NCI-H146 (cell line): ENCODE measurements around the gene UBE2J1.
"Not testable (repeated sequence)": the region's sequence is repeated elsewhere in the genome, so short reads cannot be mapped to it uniquely, and the experiment has no call there.

Source experiments
- DNase-seq: peaks from one replicate; lab custom pipeline; 2025; lab: John Stamatoyannopoulos, UW

UBE2J1 gene, protein sequence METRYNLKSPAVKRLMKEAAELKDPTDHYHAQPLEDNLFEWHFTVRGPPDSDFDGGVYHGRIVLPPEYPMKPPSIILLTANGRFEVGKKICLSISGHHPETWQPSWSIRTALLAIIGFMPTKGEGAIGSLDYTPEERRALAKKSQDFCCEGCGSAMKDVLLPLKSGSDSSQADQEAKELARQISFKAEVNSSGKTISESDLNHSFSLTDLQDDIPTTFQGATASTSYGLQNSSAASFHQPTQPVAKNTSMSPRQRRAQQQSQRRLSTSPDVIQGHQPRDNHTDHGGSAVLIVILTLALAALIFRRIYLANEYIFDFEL

DNA sequence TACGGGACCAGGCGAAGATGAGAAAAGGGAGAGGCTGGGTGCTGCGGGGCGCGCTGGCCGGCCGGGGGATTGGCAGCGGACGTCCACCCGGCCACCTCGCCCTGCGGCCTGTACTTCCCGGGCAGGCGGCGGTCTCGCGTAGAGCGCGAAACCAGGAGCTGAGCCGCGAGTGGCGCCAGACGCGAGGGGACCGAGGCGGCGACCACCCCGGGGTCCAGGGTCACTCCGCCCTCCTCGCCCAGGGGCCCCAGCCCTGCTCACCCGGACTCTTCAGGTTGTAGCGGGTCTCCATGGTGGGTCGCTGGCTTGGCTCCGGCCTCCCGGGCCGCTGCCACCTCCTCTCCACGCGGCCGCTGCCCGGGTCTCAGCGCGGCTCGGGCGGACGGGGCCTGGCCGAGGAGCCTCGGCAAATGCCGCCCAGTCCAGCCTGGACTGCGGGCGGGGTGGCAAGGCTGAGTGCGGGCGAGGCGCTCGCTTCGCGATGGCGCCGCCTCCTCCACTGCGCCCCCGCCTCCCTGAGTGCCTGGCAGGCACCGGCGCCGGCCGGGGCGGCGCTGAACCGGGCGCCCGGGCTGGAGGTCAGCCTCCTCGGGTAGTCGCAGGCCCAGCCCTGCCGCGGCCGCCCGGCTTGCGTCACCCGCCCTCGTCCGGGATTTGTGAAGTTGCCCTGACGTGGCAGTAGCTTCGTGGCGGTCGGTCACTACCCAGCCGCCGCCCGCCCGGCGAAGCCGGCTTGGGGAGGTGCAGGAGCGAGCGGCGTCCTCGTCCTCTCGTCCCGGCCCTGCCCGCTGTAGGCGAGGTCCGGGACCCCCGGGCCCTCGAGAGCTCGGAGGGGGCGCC, at the start of gene UBE2J1:
Gene UBE2J1, minus strand, starts transcription at position 445 of the 840 bp plus-strand sequence. Its CDS starts 153 bp downstream, at position 292.
- peak; percentile 88 for DNase-seq

DNA sequence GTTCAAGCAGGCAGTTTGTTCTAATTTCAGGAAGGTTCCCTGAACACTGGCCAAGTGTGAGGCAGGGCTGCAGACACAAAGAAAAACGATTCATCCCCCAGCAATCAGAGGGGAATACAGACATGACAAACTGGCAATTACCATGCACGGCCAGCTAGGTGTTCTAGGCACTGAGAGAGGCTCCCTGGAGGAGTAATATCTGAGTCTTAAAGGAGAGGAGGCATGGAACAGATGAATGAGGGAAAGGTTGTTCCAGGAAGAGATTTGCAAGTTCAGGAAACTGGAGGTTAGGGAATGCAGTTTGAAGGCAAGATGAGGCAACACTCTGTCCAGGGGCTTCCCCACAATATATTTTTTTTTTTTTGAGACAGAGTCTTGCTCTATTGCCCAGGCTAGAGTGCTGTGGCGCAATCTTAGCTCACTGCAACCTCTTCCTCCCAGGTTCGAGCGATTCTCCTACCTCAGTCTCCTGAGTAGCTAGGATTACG, 48.4 kb upstream of the UBE2J1 start:
- no peak for DNase-seq

DNA sequence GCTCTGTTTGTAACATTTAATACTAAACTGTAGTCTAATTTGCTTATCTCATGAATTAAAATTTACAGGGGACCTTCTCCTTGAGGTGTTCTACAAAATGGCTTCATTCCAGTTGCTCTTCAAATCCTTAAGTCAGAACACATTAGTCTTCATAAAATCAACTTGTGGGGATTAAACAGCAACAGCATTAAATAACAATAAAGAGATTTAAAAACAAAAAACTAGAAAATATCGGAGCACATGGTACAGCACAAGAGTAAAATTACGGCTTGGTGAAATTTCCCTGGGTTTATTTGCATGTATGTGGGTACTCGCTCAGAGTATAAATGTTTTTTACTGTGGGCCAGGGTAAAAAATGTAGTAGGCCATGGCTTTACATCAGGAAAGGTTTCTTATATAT, 47.5 kb upstream of the UBE2J1 start:
- DNase-seq: no peak

DNA sequence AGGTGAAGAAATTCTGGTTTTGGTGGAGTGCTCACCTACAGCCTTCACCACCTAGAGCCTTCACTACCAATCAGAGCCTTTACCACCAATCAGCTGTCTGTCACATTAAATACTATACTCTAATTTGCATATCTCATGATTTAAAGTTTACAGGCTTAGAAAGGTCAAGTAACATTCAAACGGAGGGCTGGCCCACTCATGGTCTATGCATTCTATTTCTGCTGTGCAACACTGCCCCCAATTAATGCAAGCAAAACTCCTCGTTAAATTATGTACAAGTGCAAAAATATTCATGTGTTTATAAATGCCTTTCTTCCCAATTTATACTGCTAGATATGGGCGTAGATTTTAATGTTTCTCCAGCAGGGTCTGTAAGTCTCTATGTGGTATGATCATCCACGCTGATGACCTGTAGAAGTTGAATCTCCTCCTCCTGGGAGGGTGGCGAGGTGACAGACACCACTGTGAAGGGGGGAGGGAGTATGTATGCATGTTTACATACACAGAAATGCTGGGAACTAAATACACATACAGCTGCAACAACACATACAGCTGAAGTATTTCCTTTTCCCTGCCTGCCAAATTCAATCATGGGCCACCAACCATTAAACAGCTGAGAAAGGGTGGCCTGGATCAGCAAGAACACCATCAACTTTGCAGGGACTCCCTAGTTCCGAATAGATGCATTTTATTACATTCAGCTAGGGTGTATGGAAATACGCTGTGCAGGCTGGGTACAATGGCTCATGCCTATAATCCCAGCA, 46.4 kb upstream of the UBE2J1 start:
- no peak for DNase-seq

DNA sequence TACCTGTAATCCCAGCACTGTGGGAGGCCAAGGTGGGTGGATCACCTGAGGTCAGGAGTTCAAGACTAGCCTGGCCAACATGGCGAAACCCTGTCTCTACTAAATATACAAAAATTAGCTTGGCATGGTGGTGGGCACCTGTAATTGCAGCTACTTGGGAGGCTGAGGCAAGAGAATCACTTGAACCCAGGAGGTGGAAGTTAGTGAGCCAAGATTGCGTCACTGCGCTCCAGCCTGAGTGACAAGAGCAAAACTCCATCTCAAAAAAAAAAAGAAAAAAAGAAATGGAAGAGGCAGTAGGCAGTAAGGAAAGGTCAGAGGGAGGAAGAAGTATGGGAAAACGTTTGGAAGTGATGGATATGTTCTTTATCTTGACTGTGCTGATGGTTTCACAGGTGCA, 45.4 kb upstream of the UBE2J1 start:
- DNase-seq: not testable (repeated sequence)

DNA sequence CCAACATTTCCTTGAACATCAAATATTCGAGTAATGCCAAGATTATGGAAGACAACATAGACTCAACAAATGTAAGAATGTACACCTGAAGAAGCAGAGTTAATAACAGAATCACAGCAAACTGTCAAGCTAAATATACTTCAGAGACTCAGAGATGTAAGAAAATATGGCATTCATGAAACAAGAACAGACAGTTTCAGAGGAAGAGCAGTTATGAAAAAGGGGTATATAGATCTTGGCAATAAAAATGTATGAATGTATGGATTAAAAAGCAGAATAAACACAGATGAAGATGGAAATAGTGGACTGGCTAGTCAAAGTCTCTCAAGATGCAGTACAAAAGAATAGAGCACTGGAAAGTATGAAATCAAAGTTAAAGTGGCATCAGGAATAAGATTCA, 41.1 kb upstream of the UBE2J1 start:
- DNase-seq: no peak

DNA sequence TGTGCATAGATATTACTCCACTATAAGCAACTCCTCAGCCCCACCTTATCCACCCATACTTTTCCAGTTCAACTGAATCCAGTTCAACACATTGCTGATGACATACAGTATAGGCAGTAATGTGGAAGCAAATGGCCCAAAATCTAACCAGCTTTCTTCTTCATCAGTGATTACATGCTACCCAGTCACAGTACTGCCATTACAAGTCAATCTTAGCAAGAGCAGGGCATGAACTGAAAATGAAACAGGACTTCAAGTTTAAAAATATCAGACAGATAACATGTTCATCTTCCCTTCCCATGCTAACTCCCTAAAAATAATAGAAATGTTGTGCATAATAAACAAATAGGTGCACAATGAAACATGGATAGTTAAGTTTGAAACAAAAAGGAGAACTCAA, 40.3 kb upstream of the UBE2J1 start:
- no peak for DNase-seq

DNA sequence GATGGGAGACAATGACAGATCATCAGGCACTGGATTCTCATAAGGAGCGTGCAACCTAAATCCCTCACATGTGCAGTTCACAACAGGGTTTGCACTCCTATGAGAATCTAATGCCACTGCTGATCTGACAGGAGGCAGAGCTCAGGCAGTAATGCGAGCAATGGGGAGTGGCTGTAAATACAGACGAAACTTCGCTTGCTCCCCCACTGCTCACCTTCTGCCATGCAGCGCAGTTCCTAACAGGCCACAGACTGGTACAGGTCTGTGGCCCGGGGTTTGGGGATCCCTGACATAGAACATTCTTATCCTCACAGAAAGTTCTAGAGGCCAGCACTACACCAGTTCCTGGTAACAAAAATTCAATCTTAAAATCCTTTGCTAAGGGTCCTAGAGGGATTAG, 36.3 kb upstream of the UBE2J1 start:
- DNase-seq: no peak

DNA sequence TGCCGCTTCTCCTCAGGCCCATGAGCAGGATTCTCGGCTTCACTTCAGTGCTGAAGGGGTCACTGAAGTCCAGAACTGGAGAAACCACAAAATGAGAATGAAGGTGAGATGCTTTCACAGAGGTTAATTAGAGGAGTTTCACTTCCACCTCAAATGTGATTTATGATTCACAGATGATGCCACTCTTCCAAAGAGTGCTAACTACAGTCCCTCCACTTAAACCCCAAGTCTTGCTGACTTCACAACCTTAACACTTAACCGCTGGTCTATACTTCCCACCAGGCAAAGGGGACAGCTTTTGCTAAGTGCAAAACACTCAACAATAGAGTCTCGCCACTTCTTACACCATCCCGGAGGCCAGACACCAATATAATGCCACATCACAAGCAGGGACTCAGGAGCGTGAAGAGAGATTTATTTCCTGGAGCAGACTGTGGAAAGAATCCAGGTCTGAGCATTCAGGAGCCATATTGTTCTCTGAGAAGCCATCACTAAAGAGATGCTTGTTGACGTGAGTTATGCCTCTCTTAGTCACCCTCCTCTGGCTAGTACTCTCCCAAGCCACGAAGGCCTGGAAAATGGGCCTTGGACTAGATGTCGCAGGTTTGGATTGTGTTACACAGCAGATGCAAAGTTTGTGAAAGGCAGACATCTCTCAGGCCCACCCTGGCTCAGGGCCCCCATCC, 35.1 kb upstream of the UBE2J1 start:
- DNase-seq: no peak

DNA sequence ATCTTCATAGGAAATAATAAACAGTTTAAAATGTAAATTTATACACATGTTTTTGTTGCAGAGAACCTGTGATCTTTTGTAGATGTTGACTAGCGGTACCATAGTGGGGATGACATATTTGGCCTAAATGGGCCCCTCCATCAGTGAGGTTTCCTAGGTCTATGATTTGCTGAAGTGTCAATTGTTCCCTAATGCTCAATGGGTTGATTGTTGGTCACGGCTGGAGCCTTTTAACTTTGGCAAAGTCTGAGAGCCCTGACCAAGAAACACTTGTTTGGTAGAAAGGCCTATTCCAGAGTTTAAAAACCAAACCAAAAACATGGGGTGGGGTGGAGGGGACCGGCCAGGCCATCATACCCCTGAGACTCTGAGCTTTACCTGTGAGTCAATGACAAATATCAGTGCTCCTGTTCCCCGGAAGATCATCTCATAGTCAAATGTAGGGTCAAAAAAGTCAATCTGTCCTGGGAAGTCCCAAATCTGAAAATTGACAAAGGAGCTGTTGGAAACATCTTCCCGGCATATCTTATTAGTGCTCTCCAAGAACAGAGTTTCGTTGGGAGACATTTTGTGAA, 34.5 kb upstream of the UBE2J1 start:
- DNase-seq: no peak

DNA sequence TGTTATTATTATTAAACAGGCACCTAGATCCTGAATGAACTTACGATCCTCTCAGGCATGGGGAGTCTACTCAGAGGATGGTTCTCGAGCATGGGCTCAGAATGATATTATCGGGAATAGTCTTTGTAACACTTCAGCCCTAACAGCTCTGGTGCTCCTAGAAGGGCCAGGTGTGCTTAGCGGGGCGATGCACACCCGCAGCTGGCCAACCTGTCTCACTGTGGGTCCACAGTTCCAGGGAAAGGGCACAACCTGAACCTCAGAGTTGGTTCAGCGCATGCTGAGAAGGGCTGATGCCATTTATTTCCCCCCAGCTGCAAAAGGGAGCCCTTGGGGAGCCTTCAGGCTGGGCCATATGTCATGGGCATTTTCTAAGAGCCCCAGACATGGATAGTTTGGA, 33.3 kb upstream of the UBE2J1 start:
- no peak for DNase-seq

DNA sequence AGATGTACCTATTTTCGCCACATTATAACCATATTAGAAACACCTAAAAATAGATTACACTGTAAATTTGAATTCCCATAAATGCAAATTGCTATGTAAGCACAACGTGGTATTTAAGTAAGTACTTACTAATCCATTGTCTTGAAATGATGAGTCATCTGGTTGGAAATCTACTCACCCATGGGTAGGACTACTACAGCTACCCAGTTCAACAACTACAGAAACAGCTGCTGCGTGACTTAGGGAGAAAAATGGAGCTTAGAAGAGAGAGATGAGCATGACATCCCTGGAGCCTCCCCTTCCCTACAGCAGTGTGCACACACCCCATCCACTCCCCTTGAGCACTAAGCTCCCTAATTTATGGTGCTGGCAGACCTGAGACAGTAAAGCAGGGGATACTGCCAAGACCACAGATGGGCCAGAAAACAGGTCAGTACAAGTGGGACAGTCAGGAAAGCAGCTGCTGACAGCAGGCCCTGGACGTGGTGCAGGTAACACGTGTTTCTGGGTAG, 32.7 kb upstream of the UBE2J1 start:
- DNase-seq: peak; percentile 24

DNA sequence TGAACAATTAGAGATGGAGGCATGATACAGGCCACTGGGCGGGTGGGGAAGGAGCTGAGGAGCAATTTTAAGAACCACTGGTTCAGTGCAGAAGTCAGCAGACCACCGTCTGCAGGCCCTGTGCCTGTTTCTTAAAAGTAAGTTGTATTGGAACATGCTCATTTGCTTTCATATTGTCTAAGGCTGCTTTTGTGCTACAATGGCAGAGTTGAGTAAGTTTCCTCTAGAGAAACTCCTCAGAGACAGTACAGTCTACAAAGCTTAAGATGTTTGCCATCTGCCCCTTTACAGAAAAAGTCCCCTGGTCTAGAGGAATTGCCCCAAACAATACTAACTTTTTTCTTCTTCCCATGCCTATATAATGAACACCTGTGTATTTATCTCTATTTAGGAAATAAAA, 28.5 kb upstream of the UBE2J1 start:
- no peak for DNase-seq

DNA sequence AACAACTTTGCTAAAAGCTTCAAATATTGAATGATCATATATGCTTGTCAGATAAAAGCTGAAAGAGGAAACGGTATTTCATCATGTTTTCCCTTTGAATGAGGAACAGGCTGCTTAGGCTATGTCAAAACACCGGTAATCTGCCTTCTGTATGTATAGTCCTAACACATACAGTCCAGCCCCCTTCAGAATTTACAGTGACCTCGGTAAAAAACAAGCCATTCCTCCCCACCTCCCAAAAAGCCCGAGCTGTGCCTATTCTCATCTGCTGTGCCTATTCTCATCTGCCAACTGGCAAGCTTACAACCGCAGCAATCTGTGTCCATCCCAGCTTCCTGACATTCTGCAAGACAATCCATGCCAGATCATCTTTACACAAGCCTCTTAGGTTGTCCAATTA, 26.8 kb upstream of the UBE2J1 start:
- DNase-seq: no peak

DNA sequence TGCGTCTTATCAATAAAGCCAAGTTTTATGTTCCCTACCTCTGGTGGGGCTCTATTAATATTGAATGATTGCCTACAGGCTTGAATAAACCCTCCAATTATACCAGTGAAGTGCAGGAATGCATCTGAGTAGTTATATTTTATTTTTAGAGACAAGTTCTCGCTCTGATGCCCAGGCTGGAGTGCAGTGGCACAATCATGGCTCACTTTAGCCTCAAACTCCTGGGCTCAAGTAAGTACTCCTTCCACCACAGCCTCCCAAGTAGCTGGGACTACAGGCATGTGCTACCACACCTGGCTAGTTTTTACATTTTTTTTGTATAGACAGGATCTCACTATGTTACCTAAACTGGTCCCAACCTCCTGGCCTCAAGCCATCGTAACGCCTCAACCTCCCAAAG, 26.1 kb upstream of the UBE2J1 start:
- no peak for DNase-seq

DNA sequence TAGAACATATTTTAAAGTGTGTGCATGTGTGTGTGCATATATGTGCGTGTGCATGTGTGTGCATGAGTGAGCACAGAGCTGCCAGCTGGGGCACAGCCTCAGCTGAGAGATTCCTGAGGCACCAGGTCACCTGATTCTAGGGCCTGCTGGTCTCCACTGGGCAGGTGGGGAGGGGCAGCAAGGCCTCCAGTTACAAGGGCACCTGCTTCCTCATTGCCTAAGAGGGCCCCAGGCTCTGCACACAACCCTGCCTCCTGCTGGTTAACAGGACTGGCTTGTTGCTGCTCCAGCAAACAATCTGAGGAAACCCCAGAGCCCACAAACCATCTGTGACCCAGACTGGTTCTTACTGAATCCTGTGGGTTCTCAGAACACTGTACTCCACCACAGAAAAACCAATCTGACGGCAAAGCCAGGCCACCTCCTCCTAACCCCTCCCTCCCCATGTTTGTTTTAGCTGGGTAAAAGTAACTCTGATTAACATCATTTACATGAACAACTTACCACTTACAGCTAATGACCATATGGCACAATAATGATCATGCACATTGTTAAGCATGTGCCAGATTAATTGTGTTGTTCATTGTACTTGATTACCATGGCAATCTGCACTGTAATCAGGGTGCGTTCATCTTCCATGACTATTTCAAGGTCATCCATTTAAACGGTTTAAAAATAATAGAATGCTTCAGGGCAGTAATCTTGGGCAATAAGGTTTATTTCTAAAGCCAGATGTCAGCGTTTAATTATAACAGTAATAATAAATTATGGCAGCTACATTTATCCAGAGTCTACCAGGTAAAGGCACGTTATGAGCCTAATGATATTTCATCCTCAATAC, 23.1 kb upstream of the UBE2J1 start:
- DNase-seq: peak; percentile 98

DNA sequence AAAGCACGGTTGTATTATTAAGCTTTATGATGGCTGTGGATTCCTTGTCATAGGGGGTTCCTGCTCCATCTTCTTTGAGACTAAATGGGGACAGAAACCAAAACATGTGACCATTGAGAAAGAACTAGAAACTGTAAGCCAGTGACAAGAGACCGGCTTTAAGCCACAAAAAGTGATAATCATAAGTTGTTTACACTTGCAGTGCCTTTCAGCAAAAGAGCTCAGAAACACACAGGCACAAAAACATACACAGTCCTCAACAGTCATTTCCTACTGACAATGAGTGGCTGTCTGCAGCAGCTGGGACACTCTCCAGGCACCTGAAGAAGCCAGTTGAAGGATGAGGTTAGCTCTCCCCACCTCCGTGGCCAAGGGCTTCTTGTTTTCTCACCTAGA, 20.0 kb upstream of the UBE2J1 start:
- no peak for DNase-seq

DNA sequence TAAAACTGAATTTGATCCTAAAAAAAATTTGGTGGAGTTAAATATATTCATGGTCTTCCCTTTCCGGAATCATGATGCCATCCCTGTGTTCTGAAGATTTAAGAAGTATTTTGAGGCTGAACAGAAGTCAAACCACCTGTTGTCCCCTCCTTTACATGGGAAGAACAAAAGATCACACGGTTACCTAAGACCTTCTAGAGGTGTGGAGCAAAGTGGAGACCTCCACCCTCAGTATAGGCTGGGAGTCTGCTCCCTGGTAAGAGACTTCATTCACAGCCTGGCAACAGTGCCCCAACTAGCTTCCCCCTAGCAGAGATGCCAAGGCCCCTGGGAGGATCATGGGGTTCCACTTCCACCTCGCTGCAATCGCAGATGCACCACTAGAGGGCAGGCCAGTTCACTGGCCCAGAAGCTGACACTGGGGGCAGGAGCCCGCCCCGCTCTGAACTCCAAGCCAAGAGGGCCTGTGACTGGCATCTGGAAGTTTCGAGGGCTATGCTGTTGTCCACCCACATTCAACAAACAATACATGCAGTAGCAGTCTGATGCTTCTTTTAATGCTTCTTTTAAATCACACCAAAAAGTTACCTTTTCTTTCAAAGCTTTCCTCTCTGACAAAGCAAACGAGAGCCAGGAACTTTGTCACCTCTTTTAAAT, 19.5 kb upstream of the UBE2J1 start:
- peak; percentile 52 for DNase-seq

DNA sequence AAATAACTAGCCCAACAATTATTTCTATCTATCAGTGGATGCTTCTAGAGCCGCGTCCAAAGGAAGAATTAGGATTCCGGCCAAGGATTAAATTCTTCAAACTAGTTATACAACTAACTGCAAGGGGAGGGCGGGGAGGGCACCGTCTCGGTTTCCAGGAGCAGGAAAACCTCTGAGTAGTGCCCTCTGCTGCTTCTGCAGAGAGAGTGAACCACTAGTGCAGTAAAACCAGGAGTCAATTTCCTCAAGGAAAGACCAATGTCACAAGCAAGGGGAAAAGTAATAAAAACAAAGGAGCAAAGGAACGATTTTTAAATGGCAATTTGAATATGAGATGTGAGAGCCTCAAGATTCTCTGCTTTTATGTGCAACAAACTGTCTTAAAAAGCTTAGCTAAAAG, 16.5 kb upstream of the UBE2J1 start:
- no peak for DNase-seq

DNA sequence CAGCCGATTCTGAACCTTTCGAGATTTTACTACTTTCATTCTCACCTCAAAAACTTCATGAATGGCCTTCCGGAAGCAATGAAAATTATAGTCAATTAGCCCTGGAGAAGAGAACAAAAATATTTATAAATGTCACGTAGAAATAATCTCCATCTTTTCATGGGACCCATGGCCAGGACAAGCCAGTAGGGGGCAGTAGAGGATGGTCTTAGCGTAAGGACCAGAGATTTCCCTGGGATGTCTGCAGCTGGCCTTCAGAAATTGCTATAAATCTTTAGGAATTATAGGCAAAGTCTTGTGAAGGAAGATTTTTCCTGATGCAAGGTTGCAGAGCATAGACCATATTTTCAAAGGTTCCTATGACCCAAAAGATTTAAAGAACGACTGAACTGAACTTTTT, 15.6 kb upstream of the UBE2J1 start:
- peak; percentile 54 for DNase-seq
